Endodermal cell (in vitro differentiated cells): ENCODE results near the gene PHKB. TPM values are rescaled to one million over a fixed set of nuclear protein-coding genes. Genes with fewer than 3 reads are reported as not detected.

Experiments used
- DNase-seq: peaks from one replicate; pipeline ENCODE4 v3.0.0-alpha.2; 2017
- H3K27ac ChIP-seq: 2 replicates; pipeline ENCODE4 v1.5.1; 2013; ENCODE audit warnings: mild to moderate bottlenecking, low read depth, low read length, moderate library complexity
- H3K27me3 ChIP-seq: 2 replicates; pipeline ENCODE4 v1.6.1; 2013; ENCODE audit warnings: mild to moderate bottlenecking, low read length, moderate library complexity; ENCODE audit not compliant: insufficient read depth, control insufficient read depth, poor library complexity, severe bottlenecking
- H3K36me3 ChIP-seq: 2 replicates; pipeline ENCODE4 v1.7.0; 2013; ENCODE audit warnings: mild to moderate bottlenecking, low read length, moderate library complexity; ENCODE audit not compliant: control insufficient read depth, insufficient read depth
- H3K4me1 ChIP-seq: one replicate; pipeline ENCODE4 v1.7.0; 2013; ENCODE audit warnings: low read length; ENCODE audit not compliant: control insufficient read depth, insufficient read depth
- H3K4me3 ChIP-seq: 2 replicates; pipeline ENCODE4 v1.5.1; 2013; ENCODE audit warnings: mild to moderate bottlenecking, low read length, moderate library complexity
- H3K9ac ChIP-seq: 2 replicates; pipeline ENCODE4 v1.6.1; 2013; ENCODE audit warnings: mild to moderate bottlenecking, low read length, moderate library complexity; ENCODE audit not compliant: poor library complexity, severe bottlenecking; ENCODE audit errors: extremely low read depth
- H3K9me3 ChIP-seq: 2 replicates; pipeline ENCODE4 v1.6.1; 2013; ENCODE audit warnings: mild to moderate bottlenecking, low read length, moderate library complexity; ENCODE audit not compliant: control insufficient read depth
- H3K27ac Mint-ChIP-seq: 2 replicates; pipeline ENCODE4 v1.8.0; 2020; ENCODE audit warnings: mixed read lengths
- H3K27me3 Mint-ChIP-seq: 2 replicates; pipeline ENCODE4 v1.8.0; 2021; ENCODE audit warnings: mild to moderate bottlenecking, mixed read lengths; ENCODE audit not compliant: insufficient read depth
- H3K36me3 Mint-ChIP-seq: 2 replicates; pipeline ENCODE4 v1.8.0; 2020; ENCODE audit warnings: low read depth, mixed read lengths
- H3K4me1 Mint-ChIP-seq: 2 replicates; pipeline ENCODE4 v1.8.0; 2020; ENCODE audit warnings: mixed read lengths
- H3K4me3 Mint-ChIP-seq: 2 replicates; pipeline ENCODE4 v1.8.0; 2020; ENCODE audit warnings: mild to moderate bottlenecking, moderate library complexity, mixed read lengths
- H3K9me3 Mint-ChIP-seq: 2 replicates; pipeline ENCODE4 v1.8.0; 2020; ENCODE audit warnings: mild to moderate bottlenecking, mixed read lengths
- WGBS, 2 experiments: methylation state at CpG; one replicate each; pipeline versions ENCODE4 v1.1.5 to v1.1.7; 2013; ENCODE audit warnings: missing lambda C conversion rate in 2 of 2, mixed read lengths in 1 of 2; ENCODE audit not compliant: insufficient coverage in 1 of 2, insufficient read length in 1 of 2; 5-methylcytosine and 5-hydroxymethylcytosine counted together
- total RNA-seq, 2 donors: library from RNA; stranded (reverse); fragmentation: NEBNext Ultra II Directional in 1 of 2; extraction: Animal tissue kit (Norgen Biotek cat#: 25700) in 1 of 2; gene quantifications; 2 replicates in 1 of 2; 3 replicates in 1 of 2; pipeline ENCODE4 v1.2.1, GENCODE V29; 2021
- TF ChIP-seq, protein P1 (sequence below): fragments of 200-600 bp; sonication (generic); conservative IDR thresholded peaks from 2 replicates; pipeline ENCODE4 v1.5.0; 2021; ENCODE audit warnings: antibody characterized with exemption, mild to moderate bottlenecking

Gene PHKB
- total RNA-seq, 2 donors from 2014 or later = 51.0 to 71.8 TPM

DNA sequence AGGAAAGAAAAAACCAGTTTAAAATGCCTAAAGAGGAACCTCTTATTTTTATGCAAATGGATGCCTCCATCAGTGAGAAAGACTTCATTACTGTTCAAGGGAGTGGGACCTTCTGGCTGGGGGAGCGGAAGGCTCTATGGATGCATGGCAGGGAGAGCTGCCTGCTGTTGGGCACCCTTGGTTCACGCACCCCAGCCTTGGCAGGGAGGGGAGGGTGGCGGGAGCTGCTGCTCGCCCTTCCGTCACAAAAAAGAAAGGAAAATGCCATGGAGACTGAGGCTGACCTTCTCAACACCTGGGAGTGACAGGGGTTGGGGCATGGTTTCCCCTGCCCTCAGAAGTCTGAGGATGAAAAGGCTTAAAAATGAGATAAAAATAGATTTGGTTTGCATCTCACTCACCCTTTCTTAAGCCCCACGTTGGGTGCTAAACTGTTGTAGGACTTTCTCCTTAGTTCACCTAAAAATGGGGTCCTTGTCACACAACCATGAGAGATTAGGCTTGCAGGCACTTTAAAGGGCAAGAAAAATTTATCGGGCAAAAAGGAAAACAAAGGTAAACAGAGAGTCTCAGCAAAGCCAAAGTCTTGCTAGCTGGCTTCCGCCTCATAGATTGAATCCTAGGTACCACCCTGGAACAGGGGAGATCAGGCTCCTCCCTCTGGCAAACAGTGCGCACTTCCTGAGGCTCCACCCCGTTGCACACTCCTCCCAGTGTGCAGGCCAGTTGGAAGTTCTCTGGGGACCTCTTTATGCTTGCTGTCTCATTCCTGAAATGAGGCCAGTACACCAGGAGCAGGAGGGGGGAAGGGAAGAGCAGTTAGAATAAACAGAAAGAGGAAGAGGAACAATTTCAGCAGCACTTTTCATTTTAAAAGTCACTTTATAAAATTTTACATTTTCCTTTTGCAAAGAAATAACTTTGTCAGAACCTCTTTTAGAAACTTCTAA lies 31.6 kb downstream of the PHKB start:
- TF ChIP-seq, protein P1, sequence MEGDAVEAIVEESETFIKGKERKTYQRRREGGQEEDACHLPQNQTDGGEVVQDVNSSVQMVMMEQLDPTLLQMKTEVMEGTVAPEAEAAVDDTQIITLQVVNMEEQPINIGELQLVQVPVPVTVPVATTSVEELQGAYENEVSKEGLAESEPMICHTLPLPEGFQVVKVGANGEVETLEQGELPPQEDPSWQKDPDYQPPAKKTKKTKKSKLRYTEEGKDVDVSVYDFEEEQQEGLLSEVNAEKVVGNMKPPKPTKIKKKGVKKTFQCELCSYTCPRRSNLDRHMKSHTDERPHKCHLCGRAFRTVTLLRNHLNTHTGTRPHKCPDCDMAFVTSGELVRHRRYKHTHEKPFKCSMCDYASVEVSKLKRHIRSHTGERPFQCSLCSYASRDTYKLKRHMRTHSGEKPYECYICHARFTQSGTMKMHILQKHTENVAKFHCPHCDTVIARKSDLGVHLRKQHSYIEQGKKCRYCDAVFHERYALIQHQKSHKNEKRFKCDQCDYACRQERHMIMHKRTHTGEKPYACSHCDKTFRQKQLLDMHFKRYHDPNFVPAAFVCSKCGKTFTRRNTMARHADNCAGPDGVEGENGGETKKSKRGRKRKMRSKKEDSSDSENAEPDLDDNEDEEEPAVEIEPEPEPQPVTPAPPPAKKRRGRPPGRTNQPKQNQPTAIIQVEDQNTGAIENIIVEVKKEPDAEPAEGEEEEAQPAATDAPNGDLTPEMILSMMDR = no peak
- DNase-seq = no peak
- Histone ChIP-seq H3K27ac (no peak overlapping the region), H3K27me3 (no peaks in the 10 kb centered on the region), H3K36me3 (peaks cover 16% of the 10 kb centered on the region), H3K4me1 (peaks cover 2% of the 10 kb centered on the region), H3K4me3 (no peak overlapping the region), H3K9me3 (peaks cover 38% of the 10 kb centered on the region), H3K9ac (no peak overlapping the region)
- peaks cover 33% of the 10 kb centered on the region for H3K9me3 Mint-ChIP-seq
- H3K4me3 Mint-ChIP-seq = no peak overlapping the region
- 89 to 94% methylated on average over 4 to 10 of the region's 10 CpGs for WGBS, 2 experiments
- peaks cover 30% of the 10 kb centered on the region for H3K36me3 Mint-ChIP-seq
- H3K27me3 Mint-ChIP-seq = no peaks in the 10 kb centered on the region
- H3K27ac Mint-ChIP-seq = no peak overlapping the region
- peaks cover 13% of the 10 kb centered on the region for H3K4me1 Mint-ChIP-seq

DNA sequence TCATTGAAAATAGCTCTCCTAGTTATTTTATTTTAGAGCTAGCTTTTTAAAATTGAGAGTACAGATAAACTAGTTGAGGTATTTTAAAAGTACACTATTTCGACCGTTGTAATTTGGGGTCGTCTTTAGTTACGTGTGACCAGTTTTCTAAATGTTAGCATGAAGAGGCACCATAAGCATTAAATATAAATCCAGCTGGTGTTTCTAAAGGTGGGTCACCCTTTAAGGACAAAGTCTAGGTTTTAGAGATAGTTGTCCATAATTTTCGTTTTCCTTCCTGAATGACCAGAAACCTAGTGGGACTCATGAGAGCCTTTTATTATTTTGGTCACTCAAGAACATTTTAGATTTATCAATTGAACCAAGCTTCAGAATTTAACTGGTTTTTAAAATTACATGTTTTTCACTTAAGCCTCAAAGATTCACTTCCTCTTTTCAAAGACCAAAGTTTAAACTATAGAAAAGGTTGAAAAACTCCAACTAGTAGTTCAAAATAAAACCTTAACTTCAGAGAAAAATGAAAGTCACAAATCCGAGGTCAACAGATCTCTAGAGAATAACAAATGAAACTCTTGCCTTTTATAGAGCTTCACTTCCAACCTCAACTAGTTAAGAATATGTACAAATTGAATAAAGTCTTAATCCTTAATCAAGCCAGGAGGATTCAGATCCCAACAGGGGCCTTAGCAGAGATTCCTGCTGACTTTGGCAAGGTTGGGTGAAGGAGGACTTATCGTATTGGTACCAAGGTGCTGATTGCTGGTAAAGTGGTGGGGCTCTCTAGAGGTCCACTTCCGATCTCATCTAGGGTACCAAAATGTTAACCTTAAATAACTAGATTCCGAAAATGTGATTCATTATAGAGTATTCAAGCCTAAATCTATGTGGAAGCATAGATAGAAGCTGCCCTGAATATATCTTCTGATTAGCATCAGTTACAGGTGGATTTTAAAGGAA lies 32.5 kb downstream of the PHKB start:
- no peak for DNase-seq
- 93 to 100% methylated on average over 6 to 9 of the region's 9 CpGs for WGBS, 2 experiments
- Histone ChIP-seq H3K9me3 (peaks cover 28% of the 10 kb centered on the region), H3K9ac (no peak overlapping the region), H3K27me3 (no peaks in the 10 kb centered on the region), H3K4me1 (peaks cover 2% of the 10 kb centered on the region), H3K27ac (no peak overlapping the region), H3K36me3 (peaks cover 24% of the 10 kb centered on the region), H3K4me3 (no peak overlapping the region)
- no peak overlapping the region for H3K27ac Mint-ChIP-seq
- H3K9me3 Mint-ChIP-seq = peaks cover 23% of the 10 kb centered on the region
- TF ChIP-seq, protein P1 = no peak
- no peak overlapping the region for H3K4me3 Mint-ChIP-seq
- peaks cover 13% of the 10 kb centered on the region for H3K4me1 Mint-ChIP-seq
- H3K27me3 Mint-ChIP-seq = no peaks in the 10 kb centered on the region
- H3K36me3 Mint-ChIP-seq = peaks cover 29% of the 10 kb centered on the region

DNA sequence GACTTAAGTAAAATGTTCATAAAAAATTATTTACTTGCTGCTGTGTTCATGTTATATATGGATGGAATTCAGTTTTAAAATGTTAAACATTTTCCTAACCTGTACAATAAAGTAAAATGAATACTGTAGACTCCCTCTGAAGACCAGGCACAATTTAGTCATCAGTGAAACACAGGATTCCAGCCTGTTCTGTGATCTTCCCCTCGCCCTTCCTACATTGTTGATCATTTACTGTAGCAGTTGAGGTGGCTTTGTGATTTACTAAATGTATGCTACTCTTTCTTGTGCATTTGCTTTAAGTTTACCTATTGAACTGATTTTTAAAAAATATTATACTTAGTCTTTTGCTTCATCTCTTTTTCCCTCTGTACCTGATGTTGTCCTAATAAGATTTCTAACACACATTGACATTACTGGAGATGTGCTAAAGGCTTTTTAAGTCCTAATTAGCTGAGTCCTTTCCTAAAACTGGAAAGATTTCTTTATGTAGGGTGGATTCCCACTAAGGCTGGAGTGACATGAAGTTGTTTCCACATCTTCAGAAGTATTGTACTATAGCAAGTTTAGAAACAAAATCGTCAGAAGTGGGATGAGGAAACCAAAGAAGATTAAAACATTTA lies 38.1 kb downstream of the PHKB start:
- H3K27me3 ChIP-seq = no peaks in the 10 kb centered on the region
- H3K4me1 ChIP-seq = no peaks in the 10 kb centered on the region
- Mint-ChIP-seq H3K4me3 (no peak overlapping the region), H3K36me3 (peaks cover 43% of the 10 kb centered on the region), H3K27me3 (no peaks in the 10 kb centered on the region), H3K4me1 (peaks cover 6% of the 10 kb centered on the region), H3K27ac (no peak overlapping the region), H3K9me3 (no peaks in the 10 kb centered on the region)
- WGBS, 2 experiments = 90 to 100% methylated on average over 2 of the region's 2 CpGs
- no peak overlapping the region for H3K4me3 ChIP-seq
- no peak overlapping the region for H3K27ac ChIP-seq
- peaks cover 56% of the 10 kb centered on the region for H3K36me3 ChIP-seq
- H3K9ac ChIP-seq = no peak overlapping the region
- no peaks in the 10 kb centered on the region for H3K9me3 ChIP-seq
- DNase-seq = no peak
- TF ChIP-seq, protein P1 = no peak
